HG03565 (cell line): Measurements from ENCODE around the gene RAPGEF3.

Source experiments
- ATAC-seq: cut with Tn5 transposase; IDR thresholded peaks from one replicate; pipeline ENCODE4 v1.9.1; 2021; ENCODE audit warnings: mild to moderate bottlenecking, moderate library complexity; ENCODE audit not compliant: unreplicated experiment

The RAPGEF3 gene

GRCh38 chr12:47744778-47745436 is 13.8 kb downstream of the RAPGEF3 start:
- no peak for ATAC-seq

DNA sequence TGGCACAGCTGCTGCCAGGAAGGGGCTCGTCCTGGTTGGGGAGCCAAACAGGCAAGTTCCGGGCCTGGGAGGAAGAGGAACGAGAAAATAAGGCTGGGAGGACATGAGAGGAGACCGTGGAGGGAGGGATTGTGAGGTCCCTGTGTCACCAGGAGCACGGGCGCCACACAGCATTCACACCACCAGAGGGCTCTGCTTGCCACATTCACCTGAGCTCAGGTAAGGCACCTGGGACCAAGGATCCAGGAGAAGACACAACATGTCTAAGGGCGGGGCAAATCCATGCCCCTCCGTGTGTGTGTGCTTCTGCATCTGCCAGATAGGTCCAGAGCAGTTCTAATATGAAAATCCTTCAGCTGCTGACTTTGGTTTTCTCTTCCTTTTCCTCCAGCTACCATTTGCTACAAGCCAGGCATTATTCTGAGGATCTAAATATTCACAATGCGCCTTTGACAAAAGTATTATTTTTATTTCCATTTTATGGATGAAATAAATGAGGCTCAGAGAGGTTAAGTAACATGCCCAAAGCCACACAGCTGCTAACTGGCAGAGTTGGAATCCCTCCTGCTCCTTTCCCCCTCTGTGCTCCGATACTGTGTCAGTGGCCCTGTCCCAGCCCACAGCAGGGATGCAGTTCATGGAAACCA is 14.6 kb downstream of the RAPGEF3 start:
- ATAC-seq = no peak

DNA sequence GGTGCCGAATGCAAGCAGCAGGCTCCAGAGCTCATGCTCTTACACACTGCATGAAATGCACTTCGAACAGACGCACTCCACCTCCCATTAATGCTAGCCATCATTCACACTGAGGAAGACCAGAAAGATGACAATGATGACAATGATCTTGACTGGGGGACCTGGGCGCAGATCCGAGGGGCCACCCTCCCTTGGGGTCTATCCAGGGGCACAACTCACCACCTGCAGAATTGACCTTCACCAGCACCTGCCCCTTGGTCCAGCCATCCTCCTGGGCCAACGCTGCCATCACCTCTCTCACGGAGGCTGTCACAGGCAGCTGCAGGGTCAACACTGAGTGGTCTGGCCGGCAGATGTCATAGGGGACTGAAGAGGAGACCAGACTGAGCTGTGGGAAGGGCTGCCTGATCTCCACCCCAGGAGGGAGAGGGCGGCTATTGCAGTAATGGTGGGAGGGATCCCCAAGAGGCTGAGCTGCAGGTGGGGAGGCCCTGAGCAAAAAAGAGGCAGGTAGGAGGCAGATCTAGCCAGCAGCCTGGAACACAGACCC is 15.3 kb downstream of the RAPGEF3 start:
- ATAC-seq = no peak

DNA sequence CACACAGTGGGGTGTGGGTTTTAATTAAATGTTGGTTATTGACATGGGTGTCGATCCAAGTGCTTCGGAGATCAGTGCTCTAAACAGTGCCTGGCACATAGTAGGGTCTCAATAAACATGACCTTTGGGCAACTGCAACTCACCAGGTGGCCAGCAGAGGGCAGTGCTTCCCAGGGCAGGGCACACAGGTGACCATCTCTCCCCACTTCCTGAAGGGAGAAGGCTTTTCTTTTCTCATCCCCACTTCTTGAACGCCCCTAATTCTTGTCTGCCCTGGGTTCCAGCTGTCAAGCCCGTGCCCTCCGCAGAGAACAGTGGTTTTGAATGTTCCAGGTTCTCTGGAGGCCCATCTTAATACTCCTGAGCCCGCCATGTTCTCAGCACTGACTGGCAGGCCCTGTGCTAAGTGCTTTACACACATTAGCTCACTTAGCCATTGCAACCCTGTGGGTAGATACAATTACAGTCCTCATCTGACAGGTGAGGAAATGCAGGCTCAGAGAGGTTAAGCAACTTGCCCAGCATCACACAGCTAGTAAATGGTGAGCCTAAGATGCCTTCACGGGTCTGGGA is 16.3 kb downstream of the RAPGEF3 start:
- ATAC-seq = no peak

GRCh38 chr12:47741340-47741703 is 17.4 kb downstream of the RAPGEF3 start:
- ATAC-seq = no peak

GRCh38 chr12:47740606-47741339 is 17.9 kb downstream of the RAPGEF3 start:
- peak; percentile 36 for ATAC-seq

DNA sequence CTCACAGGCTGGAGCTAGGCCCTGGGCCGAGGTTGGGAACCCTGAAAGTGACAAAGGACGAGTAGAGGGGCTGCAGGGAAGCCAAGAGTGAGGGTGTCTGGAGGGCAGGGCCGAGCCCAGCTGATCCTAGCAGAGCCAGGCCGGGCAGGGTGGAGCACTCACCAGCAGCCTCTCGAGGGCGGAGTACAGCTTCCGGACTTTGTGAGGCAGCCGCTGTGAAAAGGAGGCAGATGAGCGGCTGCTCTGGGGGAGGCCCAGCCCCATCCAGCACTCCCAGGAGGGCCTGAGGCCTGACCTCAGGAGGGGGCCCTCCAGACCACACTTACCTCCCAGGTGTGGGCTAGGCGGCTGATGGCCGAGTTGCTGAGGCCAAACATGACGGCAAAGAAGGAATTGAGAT is 18.7 kb downstream of the RAPGEF3 start:
- peak; percentile 37 for ATAC-seq

- no peak for ATAC-seq
These were observed 19.4 kb downstream of the RAPGEF3 start for GRCh38 chr12:47739297-47739696.

DNA sequence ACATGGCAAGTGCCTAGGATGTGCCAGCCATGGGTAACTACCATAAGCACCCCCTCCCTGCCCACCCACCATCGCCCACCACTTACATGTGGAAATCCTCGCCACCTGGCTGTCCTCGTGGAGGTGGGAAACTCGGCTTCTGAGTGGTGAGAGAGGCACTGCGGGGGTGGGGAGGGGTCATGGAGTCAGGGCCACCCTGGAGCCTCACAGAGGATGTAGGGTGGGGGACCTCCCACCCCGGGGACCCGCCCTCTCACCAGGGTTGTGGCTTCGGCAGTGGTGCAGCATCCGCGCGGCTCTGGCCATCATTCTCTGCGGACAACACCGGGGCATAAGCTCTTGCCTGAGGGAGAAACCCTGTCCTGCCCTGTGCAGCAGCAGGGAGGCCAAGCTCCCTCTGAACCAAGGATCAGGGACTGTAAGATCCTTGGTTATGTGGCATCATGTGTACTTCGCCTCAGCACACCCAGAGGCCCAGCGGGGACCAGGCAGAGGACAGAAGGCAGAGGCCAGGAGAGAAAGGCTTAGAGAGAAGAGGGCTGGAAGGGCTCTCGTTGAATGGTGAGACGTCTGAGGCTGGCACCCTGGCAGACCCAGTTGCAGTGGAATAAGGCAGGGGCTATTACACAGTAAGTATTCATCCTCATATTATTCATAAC is 20.6 kb downstream of the RAPGEF3 start:
- ATAC-seq = no peak

DNA sequence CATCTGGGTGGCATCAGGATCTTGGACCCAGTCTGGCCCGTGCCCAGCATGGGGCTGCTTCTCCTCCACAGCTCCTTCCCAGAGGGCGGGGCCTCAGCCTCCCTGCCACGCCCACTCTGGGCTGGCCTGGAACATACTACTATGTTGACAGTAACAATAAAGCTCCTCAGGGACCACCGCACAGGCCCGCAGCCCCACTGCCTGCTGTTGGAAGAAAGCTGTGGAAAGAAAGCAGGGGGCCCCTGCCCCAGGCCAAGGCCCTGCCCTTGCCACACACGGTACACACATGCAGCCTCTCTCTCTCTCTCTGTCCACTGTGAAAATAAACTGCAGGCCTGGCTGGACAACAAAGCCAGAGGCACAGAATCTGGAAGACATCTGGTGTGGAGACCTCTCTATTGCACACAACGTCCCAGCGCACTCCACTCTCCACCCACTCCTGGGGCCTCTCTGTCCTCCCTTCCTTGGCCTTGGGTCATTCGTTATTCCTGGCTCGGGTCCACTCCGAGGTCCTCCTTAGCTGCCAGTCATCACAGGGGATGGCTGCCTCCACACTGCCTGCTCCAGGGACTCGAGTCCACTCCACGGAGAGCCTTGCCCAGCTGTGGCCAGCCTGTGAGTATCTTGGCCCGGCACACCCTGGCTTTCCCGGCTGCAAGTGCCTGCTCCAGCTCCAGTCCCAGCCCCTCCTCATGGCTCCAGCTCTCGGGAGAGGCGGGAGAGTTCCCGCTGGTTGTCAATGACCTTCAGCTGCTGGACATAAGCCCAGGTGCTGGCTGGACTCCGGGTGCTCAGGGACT is 21.6 kb downstream of the RAPGEF3 start:
- no peak for ATAC-seq

DNA sequence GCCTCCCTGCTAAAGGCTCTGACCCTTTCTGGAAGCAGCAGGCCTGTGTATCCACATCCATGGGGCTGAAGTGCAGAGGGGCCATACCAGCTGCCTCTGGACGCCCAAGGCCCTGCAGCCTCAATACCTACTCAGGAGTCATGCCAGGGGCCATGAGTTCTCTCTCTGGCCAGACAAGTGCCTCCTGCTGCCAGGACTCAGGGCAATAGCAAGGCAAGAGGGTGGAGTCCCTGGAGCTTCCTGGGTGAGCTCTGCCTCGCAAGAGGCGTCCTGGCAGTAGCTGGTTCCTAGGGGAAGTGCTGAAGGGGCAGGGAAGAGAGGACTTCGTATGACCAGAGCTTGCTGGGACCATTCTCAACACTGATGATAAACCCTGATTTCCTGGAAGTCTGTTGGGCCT is 22.5 kb downstream of the RAPGEF3 start:
- ATAC-seq = no peak

- no peak for ATAC-seq
These were observed 23.0 kb downstream of the RAPGEF3 start for GRCh38 chr12:47735649-47736048.

DNA sequence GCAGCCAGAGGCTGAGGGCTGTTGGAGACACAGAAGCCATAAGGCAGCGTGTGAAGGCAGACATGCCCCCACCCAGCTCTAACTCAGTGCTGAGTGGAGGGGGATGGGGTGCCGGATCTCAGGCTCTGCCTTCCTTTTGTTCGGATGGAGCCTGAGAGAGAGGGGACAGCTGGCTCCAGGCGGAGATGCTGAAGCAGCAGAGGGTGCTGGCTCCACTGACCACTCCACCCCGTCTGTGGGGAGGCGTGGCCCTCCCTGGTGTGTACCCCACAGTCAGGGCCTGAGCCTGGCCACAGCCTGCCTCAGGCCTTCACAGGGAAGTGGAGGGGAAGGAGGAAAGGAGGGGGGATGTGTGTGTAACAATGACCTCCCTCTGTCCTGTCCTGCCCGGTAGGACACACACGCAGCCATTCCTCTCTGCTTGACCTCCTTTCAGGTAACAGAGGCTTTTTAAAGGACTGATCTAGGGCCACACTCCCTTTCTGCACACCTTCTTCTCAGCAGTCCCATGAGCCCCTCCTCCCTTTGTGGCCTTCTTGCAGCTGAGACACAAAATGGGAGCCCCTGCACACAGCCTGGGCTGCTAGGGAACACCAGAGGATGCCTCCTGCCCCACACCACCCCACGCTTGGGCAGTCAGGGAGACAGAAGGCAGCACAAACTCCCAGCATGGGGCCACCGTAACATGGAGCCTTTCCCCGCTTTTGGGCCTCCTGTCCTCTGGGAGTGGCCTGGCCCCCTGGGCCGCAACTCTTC is 23.8 kb downstream of the RAPGEF3 start:
- no peak for ATAC-seq

DNA sequence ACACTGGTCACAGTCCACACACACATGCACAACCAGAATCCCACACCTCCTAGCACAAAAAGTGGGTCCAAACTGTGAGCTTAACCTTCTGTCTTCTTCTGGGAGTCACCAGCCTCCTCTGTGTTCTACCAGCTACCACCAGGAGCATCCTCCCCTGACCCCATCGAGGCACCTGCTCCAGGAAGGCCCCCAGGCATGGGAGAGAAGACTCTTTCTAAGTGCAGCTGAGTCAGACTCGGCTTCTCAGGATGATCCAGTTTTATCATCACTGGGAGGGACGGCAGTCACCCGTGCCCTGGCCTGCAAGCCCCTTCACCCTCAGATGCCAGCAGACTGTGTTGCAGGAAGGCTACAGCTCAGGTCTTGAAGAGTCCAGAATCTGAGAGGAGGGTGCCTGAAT is 25.5 kb downstream of the RAPGEF3 start:
- ATAC-seq = no peak

- ATAC-seq = no peak
These were observed 26.2 kb downstream of the RAPGEF3 start for GRCh38 chr12:47732504-47732903.

GRCh38 chr12:47731723-47732122 is 27.0 kb downstream of the RAPGEF3 start:
- no peak for ATAC-seq

GRCh38 chr12:47730341-47730744 is 28.3 kb downstream of the RAPGEF3 start:
- ATAC-seq = no peak

DNA sequence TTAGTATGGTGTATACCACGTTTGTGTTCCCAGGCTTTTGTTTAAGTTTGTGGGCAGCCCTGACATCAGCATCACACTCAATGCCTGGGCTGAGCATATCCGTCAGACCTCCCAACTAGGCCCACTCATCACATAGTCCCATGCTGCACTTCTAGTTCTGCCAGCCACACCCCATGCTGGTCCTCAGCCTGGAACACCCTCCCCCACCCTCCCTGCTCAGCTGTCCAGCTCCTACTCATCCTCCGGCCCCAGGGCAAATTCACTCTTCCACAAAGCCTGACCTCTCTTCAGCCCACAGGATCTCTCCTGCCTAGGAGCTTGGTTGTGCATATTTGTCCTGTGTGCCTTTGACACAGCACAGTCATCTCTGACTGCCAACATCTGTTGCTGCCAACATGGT is 29.4 kb downstream of the RAPGEF3 start:
- no peak for ATAC-seq

DNA sequence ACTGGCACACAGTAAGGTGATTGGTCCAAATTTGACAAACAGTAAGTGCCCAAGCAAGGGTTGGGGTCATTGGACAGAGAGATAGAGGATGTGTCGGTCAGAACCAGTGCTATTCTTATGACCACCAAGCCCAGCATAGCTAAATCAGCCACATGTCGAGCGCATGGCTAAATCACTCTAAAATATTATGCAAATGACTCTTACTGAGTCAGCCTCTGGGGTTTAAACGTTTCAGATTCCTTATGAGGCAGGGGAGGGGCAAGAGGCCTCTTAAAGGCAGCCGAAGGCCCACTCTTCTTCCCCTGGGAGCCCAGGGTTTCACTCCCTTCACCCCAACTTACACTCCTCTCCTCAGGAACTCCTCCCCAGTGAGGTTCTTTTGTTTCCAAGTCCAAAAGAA is 32.8 kb downstream of the RAPGEF3 start:
- ATAC-seq = peak; percentile 89
